ENCODE results near the gene TM4SF1.

- TF ChIP-seq CTCF (IDR thresholded peaks at IDR 0.05) (no peak), POLR2AphosphoS5 (IDR thresholded peaks at IDR 0.05; ENCODE audit: low read depth, low read length) (no peak)
These were observed 26.0 kb upstream of the TM4SF1 start for GRCh38 chr3:149403443-149403842.

Measured in Panc1 (cell line).